ENCODE measurements around the gene ATF3.

DNA sequence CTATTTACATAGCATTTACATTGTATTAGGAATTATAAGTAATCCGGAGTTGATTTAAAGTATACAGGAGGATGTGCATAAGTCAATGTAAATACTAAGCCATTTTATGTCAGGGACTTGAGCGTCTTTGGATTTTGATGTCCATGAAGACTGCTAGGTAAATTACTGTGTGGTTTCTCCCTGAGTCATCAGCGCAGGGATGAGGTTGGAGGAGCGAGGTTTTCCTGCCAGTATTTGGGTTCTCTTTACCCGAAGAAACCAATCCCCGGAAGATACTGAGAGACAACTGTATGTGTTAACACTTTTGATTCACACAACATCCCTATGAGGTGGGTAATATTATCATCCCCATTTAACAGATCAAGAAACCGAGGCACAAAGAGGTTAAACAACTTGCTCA lies 61.7 kb downstream of the ATF3 start:
- TF ChIP-seq, protein P1, sequence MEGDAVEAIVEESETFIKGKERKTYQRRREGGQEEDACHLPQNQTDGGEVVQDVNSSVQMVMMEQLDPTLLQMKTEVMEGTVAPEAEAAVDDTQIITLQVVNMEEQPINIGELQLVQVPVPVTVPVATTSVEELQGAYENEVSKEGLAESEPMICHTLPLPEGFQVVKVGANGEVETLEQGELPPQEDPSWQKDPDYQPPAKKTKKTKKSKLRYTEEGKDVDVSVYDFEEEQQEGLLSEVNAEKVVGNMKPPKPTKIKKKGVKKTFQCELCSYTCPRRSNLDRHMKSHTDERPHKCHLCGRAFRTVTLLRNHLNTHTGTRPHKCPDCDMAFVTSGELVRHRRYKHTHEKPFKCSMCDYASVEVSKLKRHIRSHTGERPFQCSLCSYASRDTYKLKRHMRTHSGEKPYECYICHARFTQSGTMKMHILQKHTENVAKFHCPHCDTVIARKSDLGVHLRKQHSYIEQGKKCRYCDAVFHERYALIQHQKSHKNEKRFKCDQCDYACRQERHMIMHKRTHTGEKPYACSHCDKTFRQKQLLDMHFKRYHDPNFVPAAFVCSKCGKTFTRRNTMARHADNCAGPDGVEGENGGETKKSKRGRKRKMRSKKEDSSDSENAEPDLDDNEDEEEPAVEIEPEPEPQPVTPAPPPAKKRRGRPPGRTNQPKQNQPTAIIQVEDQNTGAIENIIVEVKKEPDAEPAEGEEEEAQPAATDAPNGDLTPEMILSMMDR (conservative IDR thresholded peaks at IDR 0.05; ENCODE audit: low read depth, low read length): no peak
- TF ChIP-seq RFX5 (IDR thresholded peaks at IDR 0.05; ENCODE audit: low read depth, low read length) (no peak), RAD21 (IDR thresholded peaks at IDR 0.05; ENCODE audit: low read length) (no peak)
